Activated gamma-delta T cell (primary cell): ENCODE data around the gene TEX35.

Experiments
- DNase-seq: peaks from one replicate; lab custom pipeline; 2025; lab: John Stamatoyannopoulos, UW
- total RNA-seq, 2 donors: gene quantifications; one replicate each; lab custom pipeline; 2026; lab: John Stamatoyannopoulos, UW

Gene TEX35
- 0 to 0.13 reads per million in 2 donors for total RNA-seq

GRCh38 chr1:178512566-178513277, at the start of gene TEX35:
TEX35 (plus strand) TSS chr1:178513109; CDS start chr1:178513189, 80 bp downstream.
- no peak for DNase-seq

DNA sequence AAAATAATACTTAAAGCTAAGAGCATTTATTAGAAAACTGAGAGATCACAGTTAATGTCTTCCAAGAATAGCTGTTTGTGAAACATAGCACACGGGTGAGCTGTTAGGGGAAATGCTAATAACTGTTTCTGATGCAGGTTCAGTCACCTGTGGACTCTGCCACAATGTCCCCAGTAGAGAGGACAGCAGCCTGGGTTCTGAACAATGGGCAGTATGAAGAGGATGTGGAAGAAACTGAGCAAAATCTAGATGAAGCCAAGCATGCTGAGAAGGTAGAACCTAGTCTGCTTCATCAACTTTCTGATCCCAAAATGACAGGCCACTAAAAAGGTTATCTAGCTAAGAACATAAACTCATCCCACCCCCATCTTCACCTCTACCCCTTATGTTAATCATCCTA, 48.8 kb upstream of the TEX35 start:
- DNase-seq, result no peak

DNA sequence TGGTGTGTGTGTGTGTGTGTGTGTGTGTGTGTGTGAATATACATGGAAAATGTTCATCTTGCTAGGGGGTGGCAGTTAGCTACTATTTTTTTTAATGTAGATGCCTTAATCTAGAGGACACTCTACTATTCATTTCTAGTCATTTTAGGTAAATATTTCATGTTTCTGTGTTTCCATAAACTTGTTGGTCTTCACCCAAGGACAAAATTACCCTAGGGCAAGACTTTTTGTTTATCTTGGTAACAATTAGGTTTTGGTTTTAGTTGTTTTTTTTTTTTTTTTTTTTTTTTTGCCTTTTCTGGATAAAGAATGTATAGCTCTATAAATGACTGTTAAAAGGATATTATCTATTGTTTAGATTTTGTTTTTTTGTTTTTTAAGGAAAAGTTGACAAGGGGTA, 48.3 kb upstream of the TEX35 start:
- no peak for DNase-seq

DNA sequence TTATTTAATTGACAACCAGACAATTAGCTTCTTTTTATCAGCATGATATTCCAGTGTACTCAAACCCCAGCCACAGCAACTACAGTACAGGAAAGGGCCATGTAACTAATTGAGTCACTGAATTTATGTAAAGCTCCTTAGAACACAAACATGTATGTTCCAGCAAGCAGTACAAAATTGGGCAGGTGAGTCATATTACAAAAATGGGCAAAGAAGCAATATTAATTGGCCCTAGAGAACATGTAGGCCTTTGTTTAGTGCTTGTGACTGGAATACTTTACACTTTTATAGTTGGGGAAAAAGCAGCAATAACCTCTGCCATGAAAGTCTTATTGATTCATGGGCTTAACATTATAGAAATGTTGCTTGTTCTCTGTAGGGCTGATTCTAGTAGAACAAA, 47.9 kb upstream of the TEX35 start:
- no peak for DNase-seq

DNA sequence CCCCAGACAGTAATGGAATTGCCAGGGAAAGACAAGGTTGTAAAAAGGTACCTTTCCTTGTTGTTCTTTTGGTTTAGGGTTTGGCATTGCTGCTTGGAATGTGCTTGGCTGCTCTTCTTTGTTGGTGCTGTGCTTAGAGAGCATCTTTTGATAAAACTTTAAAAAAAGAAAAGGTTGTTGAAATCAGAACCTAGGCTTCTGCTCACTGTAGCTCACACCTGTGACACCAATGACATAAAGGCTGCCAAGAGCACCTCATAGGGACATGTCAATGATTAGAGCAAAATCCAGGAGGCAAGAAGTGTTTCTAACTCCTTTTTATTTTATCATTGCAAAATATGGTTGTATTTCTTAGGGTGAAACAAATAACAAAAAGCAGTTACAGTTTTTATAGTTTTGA, 45.1 kb upstream of the TEX35 start:
- no peak for DNase-seq

DNA sequence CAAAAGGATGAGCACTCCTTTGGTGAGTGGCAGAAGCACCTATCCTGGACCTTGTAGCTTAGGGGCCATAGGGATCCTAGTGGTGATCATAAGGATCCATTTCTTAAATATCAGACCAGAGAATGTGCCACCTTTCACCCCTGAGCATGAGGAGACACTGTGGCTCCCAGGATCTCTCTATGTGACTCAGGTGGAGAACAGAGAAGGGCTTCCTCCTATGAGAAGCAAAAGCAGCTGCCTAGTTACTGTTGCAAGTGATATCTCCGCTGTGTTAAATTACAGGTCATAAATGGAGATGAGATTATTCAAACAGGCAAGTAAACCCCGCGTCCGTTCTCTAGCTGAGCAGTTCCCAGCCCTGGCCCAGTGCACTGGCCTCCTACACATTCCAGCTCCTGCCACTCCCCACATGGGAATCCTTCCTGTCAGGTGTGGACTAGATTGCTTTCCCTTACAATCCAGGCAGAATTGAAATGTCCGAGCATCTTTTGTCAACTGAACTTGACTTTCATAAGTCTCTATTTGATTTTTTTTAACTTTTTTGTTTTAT, 42.4 kb upstream of the TEX35 start:
- DNase-seq, result no peak

GRCh38 chr1:178472531-178472930, 40.4 kb upstream of the TEX35 start:
- DNase-seq, result no peak

DNA sequence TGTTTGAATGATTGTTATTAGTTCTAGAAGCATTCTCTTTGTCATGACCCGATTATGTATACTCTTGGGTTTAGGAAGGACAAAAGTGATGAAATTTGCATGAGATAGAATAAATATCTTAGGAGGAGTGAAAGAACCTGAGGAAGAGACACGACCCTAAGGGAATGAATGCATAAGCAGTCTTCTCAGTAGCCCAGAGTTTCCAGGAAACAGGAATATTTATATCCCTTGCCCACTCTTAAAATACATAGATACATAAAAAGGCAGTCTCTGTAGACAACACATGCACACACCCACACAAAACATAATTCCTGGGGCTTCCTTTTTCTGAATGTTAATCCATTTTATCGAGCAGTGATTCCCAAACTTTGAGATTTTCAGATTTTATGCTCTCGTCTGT, 35.5 kb upstream of the TEX35 start:
- no peak for DNase-seq

DNA sequence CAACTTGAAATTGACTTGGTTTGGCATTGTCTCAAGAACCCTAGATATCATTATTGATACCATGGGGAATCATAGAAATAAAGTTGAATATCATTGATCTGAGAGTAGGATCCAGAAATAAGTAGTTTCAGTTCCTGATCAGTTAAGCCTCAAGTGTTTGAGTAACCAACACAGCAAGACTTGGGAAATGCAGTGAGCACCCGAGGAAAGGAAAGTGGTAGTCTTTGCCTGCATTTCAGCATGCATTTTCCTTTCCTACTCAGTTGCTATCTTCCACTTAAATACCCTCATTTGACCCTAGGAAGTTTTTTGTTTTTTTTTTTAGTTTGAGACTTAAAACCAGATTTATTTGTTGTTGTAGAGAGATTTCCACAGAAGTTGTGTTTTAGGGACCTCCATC, 35.1 kb upstream of the TEX35 start:
- no peak for DNase-seq

GRCh38 chr1:178483251-178483957, 29.5 kb upstream of the TEX35 start:
- DNase-seq, result no peak

GRCh38 chr1:178484698-178485225, 28.1 kb upstream of the TEX35 start:
- no peak for DNase-seq

DNA sequence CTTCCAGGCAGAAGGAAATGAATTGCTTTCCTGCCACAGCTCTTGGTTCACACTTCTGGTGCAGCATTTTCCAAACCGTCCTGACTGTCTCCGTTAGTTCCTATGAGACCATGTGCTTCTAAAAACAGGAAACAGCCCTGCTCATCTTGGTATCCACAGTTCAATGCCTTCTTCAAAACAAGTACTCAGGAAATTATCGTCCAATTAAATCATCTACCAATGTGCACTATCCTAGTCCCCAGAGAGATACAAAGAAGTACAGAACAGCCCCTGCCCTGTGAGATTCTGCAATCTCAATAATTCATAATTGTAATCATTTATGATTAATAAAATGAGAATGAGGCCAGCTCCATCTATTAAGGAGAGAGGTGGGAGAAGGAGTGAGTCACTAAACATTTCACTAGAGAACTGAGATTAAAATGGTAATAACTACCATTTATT, 27.3 kb upstream of the TEX35 start:
- DNase-seq, result no peak

- no peak for DNase-seq
Measured at GRCh38 chr1:178486100-178487069, 26.5 kb upstream of the TEX35 start.

- no peak for DNase-seq
Measured at GRCh38 chr1:178487070-178487615, 25.8 kb upstream of the TEX35 start.

DNA sequence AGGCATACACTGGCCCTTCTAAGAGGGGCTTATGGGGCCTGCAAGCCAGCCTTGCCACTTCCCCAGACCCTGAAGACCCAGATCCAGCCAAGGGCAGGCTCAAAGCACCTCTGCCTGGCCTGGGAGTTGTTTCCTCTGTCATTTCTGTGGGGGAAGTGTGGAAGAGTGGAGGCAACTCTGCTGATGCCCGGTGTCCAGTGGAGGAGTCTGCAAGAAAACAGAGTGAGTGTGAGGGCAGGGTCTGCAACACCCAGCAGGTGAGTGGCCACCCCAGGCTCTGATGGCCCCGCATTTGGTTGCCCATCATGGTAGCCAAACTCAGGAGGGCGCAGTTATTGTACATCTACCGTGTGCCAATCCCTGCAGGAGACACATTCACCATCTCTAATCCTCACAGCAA, 24.5 kb upstream of the TEX35 start:
- no peak for DNase-seq

DNA sequence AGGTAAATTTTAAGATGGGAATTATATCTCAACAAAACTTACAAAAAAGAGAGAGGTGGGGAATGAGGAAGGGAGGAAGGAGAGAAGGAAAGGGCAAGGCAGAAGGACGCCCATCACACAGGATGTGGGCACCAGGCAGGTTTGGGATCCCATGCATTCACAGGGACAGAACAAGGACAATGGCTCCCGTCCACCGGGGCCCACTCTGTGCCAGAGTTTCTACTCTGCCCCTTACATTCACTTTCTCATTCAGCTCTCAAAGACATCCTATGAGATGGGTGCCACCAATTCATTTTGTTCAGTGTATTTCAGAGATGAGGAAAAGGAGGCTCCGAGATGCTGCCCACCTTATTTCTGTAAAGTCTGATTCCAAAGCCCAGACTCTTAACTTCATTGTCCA, 23.5 kb upstream of the TEX35 start:
- DNase-seq, result no peak

DNA sequence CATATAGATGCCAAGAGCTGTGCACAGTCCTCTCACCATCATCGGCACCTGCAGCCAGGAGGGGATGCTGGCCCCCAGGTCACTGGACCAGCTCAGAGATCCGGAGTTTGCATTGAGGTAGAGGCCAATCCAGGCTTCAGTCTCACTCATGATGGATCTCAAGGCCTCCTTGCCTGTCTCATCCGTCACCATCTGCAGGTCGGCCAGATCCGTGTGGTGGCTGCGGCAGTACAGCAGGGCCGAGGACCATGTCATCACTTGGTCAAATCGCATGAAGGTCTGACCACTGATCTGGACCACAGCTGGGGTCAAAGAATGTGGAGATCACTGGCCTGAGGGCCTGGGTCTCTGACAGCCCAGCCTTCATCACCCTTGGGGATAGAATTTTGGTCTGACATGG, 22.8 kb upstream of the TEX35 start:
- DNase-seq, result no peak

DNA sequence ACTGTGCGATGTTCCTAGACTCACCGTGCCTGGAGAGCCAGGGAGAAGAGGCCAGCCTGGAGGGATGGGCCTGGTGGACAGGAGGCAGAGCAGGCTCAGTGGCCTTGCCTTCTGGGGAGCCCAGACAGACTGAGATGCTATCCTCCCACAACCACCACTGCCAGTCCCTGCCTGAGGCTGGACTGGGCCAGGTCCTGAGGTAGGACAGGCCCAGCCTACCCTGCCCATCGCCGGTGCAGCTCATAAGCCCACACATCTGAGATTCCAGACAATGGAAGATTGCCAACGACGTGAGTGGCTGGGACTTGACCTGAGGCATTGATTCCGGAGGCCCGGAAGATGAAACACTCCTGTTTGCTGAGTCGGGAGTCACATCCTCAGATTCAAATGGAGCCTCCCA, 21.9 kb upstream of the TEX35 start:
- no peak for DNase-seq

DNA sequence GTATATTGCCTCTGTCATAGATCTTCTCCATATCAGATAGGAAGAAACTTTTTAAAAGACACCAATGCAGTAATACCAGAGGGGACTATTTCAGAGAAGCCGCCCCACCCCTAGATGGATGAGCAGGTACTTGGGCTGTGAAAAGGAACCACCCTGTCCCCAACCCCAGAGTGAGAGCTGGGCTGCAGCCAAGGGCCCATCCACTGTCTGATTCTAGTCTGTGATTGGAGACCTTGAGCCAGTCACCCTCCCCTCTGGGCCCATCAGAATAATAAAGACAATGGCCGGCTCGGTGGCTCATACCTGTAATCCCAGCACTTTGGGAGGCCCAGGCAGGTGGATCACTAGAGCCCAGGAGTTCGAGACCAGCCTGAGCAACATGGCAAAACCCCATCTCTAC, 21.2 kb upstream of the TEX35 start:
- DNase-seq, result no peak

DNA sequence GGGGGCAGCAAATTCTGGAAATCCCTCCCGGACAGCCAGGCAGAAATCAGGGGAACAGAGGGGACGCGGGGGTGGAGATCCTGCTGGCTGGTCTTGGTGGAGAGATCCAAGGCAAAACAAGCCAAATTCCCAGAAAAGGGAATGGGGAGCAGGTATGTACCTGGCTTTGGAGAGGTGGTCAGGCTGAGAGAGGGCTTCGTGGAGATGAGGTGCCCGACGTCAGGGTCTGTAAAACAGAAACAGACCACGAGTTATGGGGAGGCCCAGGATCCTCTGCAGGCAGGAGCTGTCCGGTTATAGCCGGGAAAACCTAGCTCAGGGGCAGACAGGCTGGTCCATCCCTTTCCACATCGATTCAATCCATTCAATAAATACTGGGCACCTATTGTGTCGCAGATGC, 20.6 kb upstream of the TEX35 start:
- no peak for DNase-seq

GRCh38 chr1:178493301-178493741, 19.6 kb upstream of the TEX35 start:
- DNase-seq, result no peak
